GM19467 (cell line): ENCODE data around the gene IFT122.
"Not testable (repeated sequence)": the region's sequence is repeated elsewhere in the genome, so short reads cannot be mapped to it uniquely, and the experiment has no call there.

Experiments
- ATAC-seq: cut with Tn5 transposase; IDR thresholded peaks from one replicate; pipeline ENCODE4 v1.9.1; 2021; ENCODE audit warnings: mild to moderate bottlenecking, moderate library complexity; ENCODE audit not compliant: unreplicated experiment

Gene IFT122, protein sequence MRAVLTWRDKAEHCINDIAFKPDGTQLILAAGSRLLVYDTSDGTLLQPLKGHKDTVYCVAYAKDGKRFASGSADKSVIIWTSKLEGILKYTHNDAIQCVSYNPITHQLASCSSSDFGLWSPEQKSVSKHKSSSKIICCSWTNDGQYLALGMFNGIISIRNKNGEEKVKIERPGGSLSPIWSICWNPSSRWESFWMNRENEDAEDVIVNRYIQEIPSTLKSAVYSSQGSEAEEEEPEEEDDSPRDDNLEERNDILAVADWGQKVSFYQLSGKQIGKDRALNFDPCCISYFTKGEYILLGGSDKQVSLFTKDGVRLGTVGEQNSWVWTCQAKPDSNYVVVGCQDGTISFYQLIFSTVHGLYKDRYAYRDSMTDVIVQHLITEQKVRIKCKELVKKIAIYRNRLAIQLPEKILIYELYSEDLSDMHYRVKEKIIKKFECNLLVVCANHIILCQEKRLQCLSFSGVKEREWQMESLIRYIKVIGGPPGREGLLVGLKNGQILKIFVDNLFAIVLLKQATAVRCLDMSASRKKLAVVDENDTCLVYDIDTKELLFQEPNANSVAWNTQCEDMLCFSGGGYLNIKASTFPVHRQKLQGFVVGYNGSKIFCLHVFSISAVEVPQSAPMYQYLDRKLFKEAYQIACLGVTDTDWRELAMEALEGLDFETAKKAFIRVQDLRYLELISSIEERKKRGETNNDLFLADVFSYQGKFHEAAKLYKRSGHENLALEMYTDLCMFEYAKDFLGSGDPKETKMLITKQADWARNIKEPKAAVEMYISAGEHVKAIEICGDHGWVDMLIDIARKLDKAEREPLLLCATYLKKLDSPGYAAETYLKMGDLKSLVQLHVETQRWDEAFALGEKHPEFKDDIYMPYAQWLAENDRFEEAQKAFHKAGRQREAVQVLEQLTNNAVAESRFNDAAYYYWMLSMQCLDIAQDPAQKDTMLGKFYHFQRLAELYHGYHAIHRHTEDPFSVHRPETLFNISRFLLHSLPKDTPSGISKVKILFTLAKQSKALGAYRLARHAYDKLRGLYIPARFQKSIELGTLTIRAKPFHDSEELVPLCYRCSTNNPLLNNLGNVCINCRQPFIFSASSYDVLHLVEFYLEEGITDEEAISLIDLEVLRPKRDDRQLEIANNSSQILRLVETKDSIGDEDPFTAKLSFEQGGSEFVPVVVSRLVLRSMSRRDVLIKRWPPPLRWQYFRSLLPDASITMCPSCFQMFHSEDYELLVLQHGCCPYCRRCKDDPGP

DNA sequence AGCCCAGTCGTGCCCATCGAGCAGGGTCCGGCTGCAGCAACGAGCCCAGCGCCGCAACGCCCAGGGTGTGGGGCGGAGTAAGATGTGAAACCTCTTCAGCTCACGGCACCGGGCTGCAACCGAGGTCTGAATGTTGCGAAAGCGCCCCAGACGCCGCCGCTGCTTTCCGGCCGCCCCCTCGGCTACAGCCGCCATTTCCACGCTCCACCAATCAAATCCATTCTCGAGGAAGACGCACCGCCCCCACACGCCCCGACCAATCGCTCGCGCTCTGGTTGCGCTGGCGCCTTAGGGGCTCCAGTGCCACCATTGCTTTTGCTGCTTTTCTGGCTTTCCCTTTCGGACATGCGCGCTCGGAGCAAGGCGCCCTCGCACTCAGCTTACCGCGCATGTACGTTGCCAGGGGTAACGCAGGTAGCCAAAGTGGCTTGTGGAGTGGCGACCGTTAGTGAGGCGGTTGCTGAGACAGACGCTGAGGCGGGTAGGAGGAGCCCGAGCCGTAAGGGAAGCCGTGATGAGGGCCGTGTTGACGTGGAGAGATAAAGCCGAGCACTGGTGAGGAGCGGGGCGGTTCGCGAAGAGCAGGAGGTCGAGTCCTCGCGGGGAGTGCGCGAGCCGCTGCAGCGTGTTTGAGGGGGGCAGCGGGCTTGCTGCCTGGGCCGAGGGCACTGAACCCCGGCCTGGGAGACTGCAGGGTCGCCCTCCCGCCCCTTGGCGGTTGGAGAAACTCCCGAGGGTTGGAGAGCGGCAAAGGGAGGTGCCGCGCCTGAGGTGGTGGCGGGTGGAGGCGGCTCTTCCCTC lies at the start of gene IFT122, which contains the start of gene MBD4:
TSS of gene IFT122 (plus strand) at position 408 of the 801 bp plus-strand sequence. CDS start at position 515, 107 bp downstream.
TSS of gene MBD4 (minus strand) at position 132 of the 801 bp plus-strand sequence. CDS start at position 17, 115 bp downstream.
- peak; percentile 84 for ATAC-seq

DNA sequence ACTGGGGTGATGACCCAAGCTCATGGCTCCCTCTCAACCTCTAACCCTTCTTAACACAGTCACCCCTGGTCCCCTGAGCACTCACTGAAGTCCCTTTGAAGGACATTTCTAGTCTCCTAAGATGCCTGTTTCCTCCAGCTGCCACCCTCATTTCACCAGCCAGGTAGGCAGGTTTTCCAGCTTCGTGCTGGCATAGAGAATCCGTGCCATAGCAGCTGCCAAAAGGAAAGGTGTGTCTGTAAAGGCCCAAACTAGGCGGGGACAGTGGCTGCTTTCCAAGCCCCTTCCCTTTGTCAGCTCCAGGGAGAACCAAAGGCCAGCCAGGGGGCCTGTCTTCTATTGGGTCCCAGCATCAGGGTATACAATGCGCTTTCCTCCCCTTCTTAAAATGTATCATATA lies 48.4 kb upstream of the IFT122 start:
- ATAC-seq, result not testable (repeated sequence)

DNA sequence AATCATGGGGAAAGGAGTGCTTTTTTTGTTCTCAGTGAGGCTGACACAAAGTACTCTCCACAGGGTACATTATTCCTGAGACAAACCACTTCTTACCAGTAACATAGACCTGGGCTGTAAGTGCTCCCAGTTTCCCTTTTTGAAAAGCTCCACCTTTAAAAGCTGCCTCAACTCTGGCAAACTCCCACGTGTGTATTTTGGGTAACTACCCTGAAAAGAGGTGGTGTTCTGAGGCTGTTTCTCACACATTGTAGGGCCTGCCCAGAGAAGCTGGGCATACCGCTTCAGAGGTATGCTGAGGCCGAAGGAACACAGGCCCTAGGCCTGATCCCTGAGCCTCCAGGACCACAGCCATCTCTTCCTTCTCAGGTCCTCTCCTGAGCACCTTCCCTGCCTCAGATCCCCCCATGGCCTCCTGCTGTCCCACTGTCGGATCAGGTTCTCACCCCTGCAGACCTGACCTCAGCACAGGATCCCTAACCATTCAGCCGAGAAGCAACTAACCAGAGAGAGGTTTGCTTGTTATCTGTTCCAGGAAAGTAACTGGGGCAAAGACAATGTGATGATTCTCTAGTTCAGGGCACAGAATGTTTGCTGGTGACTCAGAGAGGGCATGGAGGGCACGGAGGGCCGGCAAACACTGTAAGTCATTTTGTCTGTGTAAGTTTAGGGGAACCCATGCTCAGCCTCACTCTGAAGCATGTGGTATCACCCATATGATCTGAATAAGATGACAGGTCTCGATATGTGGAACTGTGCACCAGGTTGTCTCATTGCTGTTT lies 47.7 kb upstream of the IFT122 start:
- not testable (repeated sequence) for ATAC-seq

- no peak for ATAC-seq
These were observed 46.8 kb upstream of the IFT122 start for GRCh38 chr3:129393271-129393670.

GRCh38 chr3:129393760-129394564 lies 46.1 kb upstream of the IFT122 start:
- ATAC-seq, result not testable (repeated sequence)

- peak; percentile 27 for ATAC-seq
These were observed 41.2 kb upstream of the IFT122 start for GRCh38 chr3:129398803-129399144.

- ATAC-seq, result peak; percentile 80
These were observed 40.7 kb upstream of the IFT122 start for GRCh38 chr3:129399145-129399894.

GRCh38 chr3:129399895-129400357 lies 40.1 kb upstream of the IFT122 start:
- no peak for ATAC-seq

DNA sequence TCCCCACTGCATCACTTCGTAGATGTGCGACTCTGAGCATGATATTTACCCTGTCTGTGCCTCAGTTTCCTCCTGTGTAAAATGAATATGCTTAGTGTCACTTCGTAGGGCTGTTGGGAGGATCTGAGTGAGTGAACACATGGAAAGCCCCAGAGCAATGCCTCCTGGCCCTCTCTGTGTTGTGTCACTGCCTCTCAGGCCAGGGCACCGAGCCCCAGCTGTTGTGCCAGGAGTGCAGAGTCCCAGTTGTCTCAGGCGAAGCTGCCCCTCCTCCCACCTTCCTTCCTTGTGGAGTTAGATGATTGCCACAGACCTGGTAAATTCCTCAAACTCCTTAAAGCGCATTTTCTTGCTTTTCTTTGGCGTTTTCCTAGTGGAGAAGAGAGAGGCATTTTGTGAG lies 37.8 kb upstream of the IFT122 start:
- ATAC-seq, result no peak

DNA sequence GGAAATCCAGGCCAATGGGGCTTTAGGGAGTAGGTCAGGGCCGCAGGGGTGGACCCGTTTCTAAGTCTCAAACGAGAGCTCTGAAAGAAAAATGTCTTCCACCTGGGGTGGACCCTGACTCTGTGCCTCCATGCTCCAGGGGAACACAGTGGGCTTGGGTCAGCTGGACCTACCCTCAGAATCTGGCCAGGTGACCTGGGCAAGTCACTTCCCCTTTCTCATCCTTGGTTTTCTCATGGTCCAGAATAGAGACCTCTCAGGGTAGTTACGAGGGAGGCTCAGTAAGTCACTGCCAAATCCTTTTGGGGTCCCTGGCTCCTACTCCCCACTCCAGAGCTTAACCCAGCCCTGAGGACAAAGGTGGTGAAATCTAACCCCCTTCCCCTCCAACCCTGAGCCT lies 37.4 kb upstream of the IFT122 start:
- ATAC-seq, result no peak

GRCh38 chr3:129403450-129403849 lies 36.6 kb upstream of the IFT122 start:
- no peak for ATAC-seq

GRCh38 chr3:129404130-129404529 lies 35.9 kb upstream of the IFT122 start:
- ATAC-seq, result no peak

- ATAC-seq, result no peak
These were observed 35.4 kb upstream of the IFT122 start for GRCh38 chr3:129404610-129405009.

DNA sequence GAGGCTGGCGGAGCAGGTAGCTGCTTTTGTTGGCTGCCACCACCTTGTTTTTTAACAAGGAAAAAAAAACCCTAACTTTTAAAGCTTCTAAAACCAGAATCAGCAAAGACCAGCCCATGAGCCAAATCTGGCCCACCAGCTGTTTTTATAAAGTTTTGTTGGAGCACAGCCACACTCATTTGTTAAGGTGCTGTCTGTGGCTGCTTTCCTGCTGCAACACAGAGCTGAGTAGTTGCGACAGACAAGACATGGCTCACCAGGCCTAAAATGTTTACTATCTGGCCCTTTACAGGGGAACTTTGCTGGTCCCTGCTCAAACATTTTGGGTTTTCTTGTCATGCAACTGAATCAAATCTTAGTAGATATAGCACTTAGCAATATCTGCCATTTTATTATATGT lies 30.5 kb upstream of the IFT122 start:
- ATAC-seq, result no peak

DNA sequence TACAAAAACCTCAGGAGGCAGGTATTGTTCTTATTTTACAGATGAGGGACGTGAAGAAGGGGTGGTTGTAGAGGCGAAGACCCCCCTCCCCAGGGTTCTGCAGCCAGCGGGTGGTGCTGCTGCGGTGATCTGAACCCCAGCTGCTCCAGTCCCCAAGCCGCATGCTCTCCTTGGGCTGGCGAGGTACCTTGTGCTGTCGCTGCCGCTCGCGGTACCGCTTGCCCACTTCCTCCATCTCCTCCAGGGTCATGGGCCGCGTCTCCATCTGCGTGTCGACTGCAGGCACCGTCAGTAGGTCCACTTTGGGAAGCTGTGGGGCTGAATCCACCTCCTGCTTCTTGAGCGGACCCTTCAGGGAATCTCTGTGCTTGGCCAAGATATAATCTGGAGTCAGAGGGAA lies 29.1 kb upstream of the IFT122 start:
- ATAC-seq, result no peak

GRCh38 chr3:129412542-129413198 lies 27.4 kb upstream of the IFT122 start:
- no peak for ATAC-seq

DNA sequence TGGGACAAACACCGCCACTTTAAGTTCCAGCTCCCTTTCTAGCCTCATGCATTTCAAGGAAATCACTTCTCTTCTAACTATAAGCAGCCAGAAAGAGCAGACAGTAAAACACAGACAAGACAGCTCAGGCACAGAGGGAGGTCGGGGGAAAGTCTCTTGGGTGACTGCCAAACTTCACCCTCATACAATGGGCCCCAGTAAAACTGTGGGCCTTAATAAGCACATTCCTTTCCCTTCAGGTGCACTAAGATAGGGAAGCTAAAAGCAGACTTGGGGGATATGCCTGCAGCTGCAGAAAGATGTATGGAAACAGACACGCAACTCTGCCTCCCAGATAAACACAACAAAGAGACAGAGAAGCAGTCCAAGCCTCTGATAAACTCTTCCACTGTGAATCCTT lies 26.8 kb upstream of the IFT122 start:
- not testable (repeated sequence) for ATAC-seq
